ENCODE data around the gene CUBN. TPM values are rescaled to one million over a fixed set of nuclear protein-coding genes. Genes with fewer than 3 reads are reported as not detected.

CUBN gene
- total and polyA plus RNA-seq, 2 of the 13 experiments (the other 11 are each of a cell fraction or from before 2014, with no cell fraction given) = 0.27 to 0.32 TPM

DNA sequence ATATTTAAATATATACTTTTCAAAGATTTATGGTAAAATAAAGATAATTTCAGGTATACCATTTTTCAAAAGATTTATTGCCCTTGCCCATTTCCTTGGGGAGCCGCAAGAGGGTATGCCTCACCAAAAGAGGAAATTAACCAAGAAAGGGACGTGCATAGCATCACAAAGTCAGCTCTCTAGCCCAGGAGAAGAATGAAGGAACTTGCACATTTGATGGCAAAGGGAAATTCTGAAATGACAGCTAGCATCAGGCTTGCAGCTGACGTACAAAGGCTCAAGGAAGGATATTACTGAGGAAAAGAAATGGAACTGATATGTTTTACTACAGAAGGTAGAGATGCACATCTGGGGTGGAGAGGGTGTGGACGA, 218.8 kb downstream of the CUBN start:
- ChIA-PET POLR2A (no interaction called here), CTCF (ENCODE audit: low intra/inter-chr PET ratio, low total read pairs) (no interaction called here)
- H4K20me1 ChIP-seq (ENCODE audit: insufficient read depth, low read length) = no peaks in the 10 kb centered on the region
- H3K4me1 ChIP-seq (ENCODE audit: insufficient read depth, low read length) = no peaks in the 10 kb centered on the region
- intact Hi-C loops (cut with micrococcal nuclease; ENCODE audit: unreplicated experiment) = no loop called here
- no peaks in the 10 kb centered on the region for H3K79me2 ChIP-seq (ENCODE audit: insufficient read depth, low read length)
- H3K36me3 ChIP-seq (replicated peaks in 1 of 2; ENCODE audit: control insufficient read depth in 1 of 2, insufficient read depth in 2 of 2, low read length in 2 of 2) = no peaks in the 10 kb centered on the region
- no peak overlapping the region for H2AFZ ChIP-seq (ENCODE audit: low read length)
- no peaks in the 10 kb centered on the region for H3K9me3 ChIP-seq (ENCODE audit: low read length)
- DNase-seq (ENCODE audit: low spot score) = no peak
- no peaks in the 10 kb centered on the region for H3K27me3 ChIP-seq (ENCODE audit: control insufficient read depth in 1 of 2, insufficient read depth in 2 of 2, low read length in 2 of 2)
- in situ Hi-C loops (cut with HindIII; ENCODE audit: extremely low pct_ligation_motif_present, low pct_unique_long_range_greater_than_20kb) = no loop called here
- H3K9ac ChIP-seq (ENCODE audit: insufficient read depth, low read depth, low read length) = no peak overlapping the region
- TF ChIP-seq ELF3 (CRISPR knock-in tag; IDR thresholded peaks at IDR 0.05) = no peak
- no peak overlapping the region for H3K27ac ChIP-seq (ENCODE audit: extremely low read length, insufficient read depth, low read length)
- BruUV-seq (replicated peaks) = no TSS peak
- no peak for ATAC-seq
- H3K4me2 ChIP-seq (ENCODE audit: low read depth, low read length) = no peak overlapping the region
- no peak overlapping the region for H3K4me3 ChIP-seq (replicated peaks in 1 of 3; ENCODE audit: insufficient read depth in 1 of 3, low read depth in 2 of 3, low read length in 3 of 3)
- WGBS (ENCODE audit: low lambda C conversion rate) = 37% methylated on average over 4 of the region's 4 CpGs
- no peak for FAIRE-seq

DNA sequence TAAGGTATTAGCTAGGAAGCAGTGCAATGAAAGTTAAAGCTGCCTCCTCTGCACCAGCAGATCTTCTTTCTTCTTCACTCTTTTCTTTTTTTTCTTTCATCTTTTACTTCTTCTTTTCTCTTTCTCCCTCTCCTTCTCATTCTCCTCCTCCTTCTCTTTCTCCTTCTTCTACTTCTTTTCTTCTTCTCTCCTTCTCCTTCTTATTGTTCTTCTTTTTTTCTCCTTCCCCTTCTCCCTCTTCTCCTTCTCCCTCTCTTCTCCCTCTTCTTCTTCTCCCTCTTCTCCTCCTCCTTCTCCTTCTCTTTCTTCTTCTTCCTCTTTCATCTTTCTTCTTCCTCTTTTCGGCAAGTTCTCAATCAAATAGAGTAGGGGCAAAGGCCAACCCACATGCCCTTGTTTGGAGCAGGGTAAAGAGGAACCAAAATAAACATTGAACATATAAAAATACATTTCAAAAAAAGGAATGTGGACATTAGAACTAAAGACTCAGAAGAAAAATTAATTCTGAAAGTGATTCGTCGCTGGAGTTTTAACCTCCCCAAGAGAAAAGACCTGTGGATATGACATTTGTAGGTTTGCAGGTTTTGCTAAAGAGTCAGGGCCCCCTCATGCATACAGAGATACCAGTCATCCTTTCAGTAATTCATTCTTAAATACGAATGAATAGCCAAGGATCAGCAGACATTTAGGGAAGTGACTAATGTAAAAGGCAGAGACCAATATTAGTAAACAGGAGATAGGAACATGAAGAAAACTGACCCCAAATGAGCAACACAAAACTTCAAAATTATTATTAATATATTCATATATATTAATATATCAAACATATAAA, 219.4 kb downstream of the CUBN start:
- TF ChIP-seq SMARCC2 (IDR thresholded peaks at IDR 0.05) (no peak), ZNF567 (CRISPR knock-in tag; IDR thresholded peaks at IDR 0.05; ENCODE audit: borderline replicate concordance) (no peak), ZSCAN25 (CRISPR knock-in tag; IDR thresholded peaks at IDR 0.05) (no peak), ZNF775 (CRISPR knock-in tag; IDR thresholded peaks at IDR 0.05; ENCODE audit: borderline replicate concordance) (no peak), ZNF331 (CRISPR knock-in tag; IDR thresholded peaks at IDR 0.05) (no peak)
- TF ChIP-seq, protein P1, sequence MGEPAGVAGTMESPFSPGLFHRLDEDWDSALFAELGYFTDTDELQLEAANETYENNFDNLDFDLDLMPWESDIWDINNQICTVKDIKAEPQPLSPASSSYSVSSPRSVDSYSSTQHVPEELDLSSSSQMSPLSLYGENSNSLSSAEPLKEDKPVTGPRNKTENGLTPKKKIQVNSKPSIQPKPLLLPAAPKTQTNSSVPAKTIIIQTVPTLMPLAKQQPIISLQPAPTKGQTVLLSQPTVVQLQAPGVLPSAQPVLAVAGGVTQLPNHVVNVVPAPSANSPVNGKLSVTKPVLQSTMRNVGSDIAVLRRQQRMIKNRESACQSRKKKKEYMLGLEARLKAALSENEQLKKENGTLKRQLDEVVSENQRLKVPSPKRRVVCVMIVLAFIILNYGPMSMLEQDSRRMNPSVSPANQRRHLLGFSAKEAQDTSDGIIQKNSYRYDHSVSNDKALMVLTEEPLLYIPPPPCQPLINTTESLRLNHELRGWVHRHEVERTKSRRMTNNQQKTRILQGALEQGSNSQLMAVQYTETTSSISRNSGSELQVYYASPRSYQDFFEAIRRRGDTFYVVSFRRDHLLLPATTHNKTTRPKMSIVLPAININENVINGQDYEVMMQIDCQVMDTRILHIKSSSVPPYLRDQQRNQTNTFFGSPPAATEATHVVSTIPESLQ (CRISPR knock-in tag; conservative IDR thresholded peaks at IDR 0.05) = no peak
- intact Hi-C loops (cut with micrococcal nuclease; ENCODE audit: unreplicated experiment) = no loop called here

More for the DNA sequence above, 219.4 kb downstream of the CUBN start:
- in situ Hi-C loops (cut with HindIII; ENCODE audit: extremely low pct_ligation_motif_present, low pct_unique_long_range_greater_than_20kb) = no loop called here
- Histone ChIP-seq H3K4me1 (ENCODE audit: insufficient read depth, low read length) (no peaks in the 10 kb centered on the region), H3K27ac (ENCODE audit: extremely low read length, insufficient read depth, low read length) (no peak overlapping the region), H3K4me3 (replicated peaks in 1 of 3; ENCODE audit: insufficient read depth in 1 of 3, low read depth in 2 of 3, low read length in 3 of 3) (no peak overlapping the region), H3K4me2 (ENCODE audit: low read depth, low read length) (no peak overlapping the region), H3K9ac (ENCODE audit: insufficient read depth, low read depth, low read length) (no peak overlapping the region), H4K20me1 (ENCODE audit: insufficient read depth, low read length) (no peaks in the 10 kb centered on the region), H3K9me3 (ENCODE audit: low read length) (no peaks in the 10 kb centered on the region), H3K79me2 (ENCODE audit: insufficient read depth, low read length) (no peaks in the 10 kb centered on the region), H3K36me3 (replicated peaks in 1 of 2; ENCODE audit: control insufficient read depth in 1 of 2, insufficient read depth in 2 of 2, low read length in 2 of 2) (no peaks in the 10 kb centered on the region), H2AFZ (ENCODE audit: low read length) (no peak overlapping the region), H3K27me3 (ENCODE audit: control insufficient read depth in 1 of 2, insufficient read depth in 2 of 2, low read length in 2 of 2) (no peaks in the 10 kb centered on the region)
- no peak for FAIRE-seq
- no peak for ATAC-seq
- CTCF ChIA-PET (ENCODE audit: low intra/inter-chr PET ratio, low total read pairs) = no interaction called here
- POLR2A ChIA-PET = no interaction called here
- no TSS peak for BruUV-seq (replicated peaks)
- WGBS (ENCODE audit: low lambda C conversion rate) = 41% methylated on average over 4 of the region's 4 CpGs
- no peak for DNase-seq (ENCODE audit: low spot score)
